SW 1271 (cell line): ENCODE data around the gene HTN3.
"Not testable (repeated sequence)": the region's sequence is repeated elsewhere in the genome, so short reads cannot be mapped to it uniquely, and the experiment has no call there.

Experiments used
- DNase-seq, 2 experiments: peaks; one replicate each; lab custom pipeline; 2025; lab: John Stamatoyannopoulos, UW

The HTN3 gene

GRCh38 chr4:70028159-70028558 lies at the start of gene HTN3:
Gene HTN3, plus strand, starts transcription at chr4:70028459. Its CDS starts 2,282 bp downstream, at chr4:70030741.
- DNase-seq: not testable (repeated sequence)

GRCh38 chr4:69984030-69984443 lies 44.2 kb upstream of the HTN3 start:
- no peak for DNase-seq

GRCh38 chr4:69986663-69987062 lies 41.6 kb upstream of the HTN3 start:
- DNase-seq: no peak

- no peak for DNase-seq
Observed at GRCh38 chr4:69991016-69991415, 37.2 kb upstream of the HTN3 start.

- no peak for DNase-seq
Observed at GRCh38 chr4:69994782-69995181, 33.5 kb upstream of the HTN3 start.

GRCh38 chr4:69995526-69996016 lies 32.7 kb upstream of the HTN3 start, which contains the start of gene STATH:
Gene STATH, plus strand, starts transcription at chr4:69995966. Its CDS starts 2,472 bp downstream, at chr4:69998438.
- DNase-seq: no peak

GRCh38 chr4:69999420-69999819 lies 28.8 kb upstream of the HTN3 start:
- DNase-seq: no peak

GRCh38 chr4:70000711-70001110 lies 27.5 kb upstream of the HTN3 start:
- DNase-seq: no peak

GRCh38 chr4:70002507-70002906 lies 25.8 kb upstream of the HTN3 start:
- DNase-seq: no peak

GRCh38 chr4:70008771-70009170 lies 19.5 kb upstream of the HTN3 start:
- no peak for DNase-seq

- DNase-seq: not testable (repeated sequence)
Observed at GRCh38 chr4:70019006-70019405, 9.3 kb upstream of the HTN3 start.

- DNase-seq: no peak
Observed at GRCh38 chr4:70023218-70023617, 5.0 kb upstream of the HTN3 start.

GRCh38 chr4:70027011-70027410 lies 1.2 kb upstream of the HTN3 start:
- no peak for DNase-seq

GRCh38 chr4:70037559-70037958 lies 9.3 kb downstream of the HTN3 start:
- not testable (repeated sequence) for DNase-seq

- DNase-seq: not testable (repeated sequence)
Observed at GRCh38 chr4:70039928-70040327, 11.7 kb downstream of the HTN3 start.

GRCh38 chr4:70041652-70042286 lies 13.5 kb downstream of the HTN3 start:
- DNase-seq: no peak

GRCh38 chr4:70050138-70050537 lies 21.9 kb downstream of the HTN3 start, which contains the start of gene HTN1:
Gene HTN1, plus strand, starts transcription at chr4:70050438. Its CDS starts 2,639 bp downstream, at chr4:70053077.
- DNase-seq: not testable (repeated sequence)

- not testable (repeated sequence) for DNase-seq
Observed at GRCh38 chr4:70056534-70056933, 28.3 kb downstream of the HTN3 start.

GRCh38 chr4:70057651-70058050 lies 29.4 kb downstream of the HTN3 start:
- no peak for DNase-seq

GRCh38 chr4:70059149-70059548 lies 30.9 kb downstream of the HTN3 start:
- DNase-seq: no peak

GRCh38 chr4:70062000-70062399 lies 33.7 kb downstream of the HTN3 start:
- DNase-seq: no peak

- DNase-seq: no peak
Observed at GRCh38 chr4:70080205-70080604, 51.9 kb downstream of the HTN3 start.
